Left ventricle myocardium inferior (tissue), 1 donor: ENCODE data around the gene NDST1. TPM values are rescaled to one million over a fixed set of nuclear protein-coding genes. Genes with fewer than 3 reads are reported as not detected.

Experiments used
- DNase-seq: peaks from one replicate; pipeline ENCODE4 v3.0.0-alpha.2; 2020
- H3K27ac ChIP-seq: fragments of 200-600 bp; replicated peaks from 2 replicates; pipeline ENCODE4 v1.8.0; 2021
- H3K27me3 ChIP-seq: fragments of 200-600 bp; 2 replicates; pipeline ENCODE4 v1.8.0; 2021; ENCODE audit warnings: low read depth
- H3K36me3 ChIP-seq: fragments of 200-600 bp; 2 replicates; pipeline ENCODE4 v1.8.0; 2021
- H3K4me1 ChIP-seq: fragments of 200-600 bp; 2 replicates; pipeline ENCODE4 v1.8.0; 2021
- H3K4me3 ChIP-seq: fragments of 200-600 bp; 2 replicates; pipeline ENCODE4 v1.8.0; 2021; ENCODE audit warnings: mild to moderate bottlenecking, moderate library complexity
- H3K9me3 ChIP-seq: fragments of 200-600 bp; replicated peaks from 2 replicates; pipeline ENCODE4 v1.8.0; 2021
- intact Hi-C: fragments of 100-400 bp; cut with micrococcal nuclease; formaldehyde crosslinking; loops from one replicate; pipeline ENCODE4 v1.11.0; 2022
- long read RNA-seq: library from polyadenylated mRNA; unstranded; transcript quantifications from one replicate; pipeline ENCODE4 v2.0.0, GENCODE V29; 2021
- total RNA-seq: library from RNA; stranded (reverse); fragmentation: NEBNext Ultra II Directional; extraction: Animal tissue kit (Norgen Biotek cat#: 25700); gene quantifications from one replicate; pipeline ENCODE4 v1.2.1, GENCODE V29; 2021
- TF ChIP-seq, protein P1 (sequence below): fragments of 200-600 bp; IDR thresholded peaks from 2 replicates; pipeline ENCODE4 v1.8.0; 2021; ENCODE audit warnings: antibody characterized with exemption, mild to moderate bottlenecking, borderline replicate concordance
- donor health status: DM: no; HTN: yes; CAD: no; lungs with severe emphysema.

Gene NDST1
- 58.9 TPM for total RNA-seq
- long read RNA-seq, partial matches to known transcripts = 21 of 60 reads
- long read RNA-seq, other reads (novel, unspliced or antisense) = 39 of 60 reads

- Histone ChIP-seq H3K27ac (peak within 1 kb of the TSS; percentile 90), H3K4me1 (peaks cover 100% of the 10 kb centered on the region), H3K36me3 (no peaks in the 10 kb centered on the region), H3K9me3 (no peaks in the 10 kb centered on the region), H3K4me3 (no peak within 1 kb of the TSS), H3K27me3 (no peaks in the 10 kb centered on the region)
- no peak for DNase-seq
- TF ChIP-seq, protein P1, sequence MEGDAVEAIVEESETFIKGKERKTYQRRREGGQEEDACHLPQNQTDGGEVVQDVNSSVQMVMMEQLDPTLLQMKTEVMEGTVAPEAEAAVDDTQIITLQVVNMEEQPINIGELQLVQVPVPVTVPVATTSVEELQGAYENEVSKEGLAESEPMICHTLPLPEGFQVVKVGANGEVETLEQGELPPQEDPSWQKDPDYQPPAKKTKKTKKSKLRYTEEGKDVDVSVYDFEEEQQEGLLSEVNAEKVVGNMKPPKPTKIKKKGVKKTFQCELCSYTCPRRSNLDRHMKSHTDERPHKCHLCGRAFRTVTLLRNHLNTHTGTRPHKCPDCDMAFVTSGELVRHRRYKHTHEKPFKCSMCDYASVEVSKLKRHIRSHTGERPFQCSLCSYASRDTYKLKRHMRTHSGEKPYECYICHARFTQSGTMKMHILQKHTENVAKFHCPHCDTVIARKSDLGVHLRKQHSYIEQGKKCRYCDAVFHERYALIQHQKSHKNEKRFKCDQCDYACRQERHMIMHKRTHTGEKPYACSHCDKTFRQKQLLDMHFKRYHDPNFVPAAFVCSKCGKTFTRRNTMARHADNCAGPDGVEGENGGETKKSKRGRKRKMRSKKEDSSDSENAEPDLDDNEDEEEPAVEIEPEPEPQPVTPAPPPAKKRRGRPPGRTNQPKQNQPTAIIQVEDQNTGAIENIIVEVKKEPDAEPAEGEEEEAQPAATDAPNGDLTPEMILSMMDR = no peak
- intact Hi-C loops = no loop called here
Measured at GRCh38 chr5:150507474-150508276, at the start of gene NDST1. Gene NDST1, plus strand, starts transcription at chr5:150508131. Its CDS starts 13,124 bp downstream, at chr5:150521255.

GRCh38 chr5:150458802-150459557 is 49.0 kb upstream of the NDST1 start:
- peak overlapping the region; percentile 23 for H3K27ac ChIP-seq
- TF ChIP-seq, protein P1 = peak; percentile 86
- H3K4me3 ChIP-seq = peak overlapping the region; percentile 52
- no peaks in the 10 kb centered on the region for H3K9me3 ChIP-seq
- intact Hi-C loops = loop anchor here (5.0 kb wide), 1 partner anchor 63 kb away; no protein-coding TSS in a partner anchor
- peaks cover 14% of the 10 kb centered on the region for H3K4me1 ChIP-seq
- H3K27me3 ChIP-seq = no peaks in the 10 kb centered on the region
- H3K36me3 ChIP-seq = no peaks in the 10 kb centered on the region
- DNase-seq = peak; percentile 82

DNA sequence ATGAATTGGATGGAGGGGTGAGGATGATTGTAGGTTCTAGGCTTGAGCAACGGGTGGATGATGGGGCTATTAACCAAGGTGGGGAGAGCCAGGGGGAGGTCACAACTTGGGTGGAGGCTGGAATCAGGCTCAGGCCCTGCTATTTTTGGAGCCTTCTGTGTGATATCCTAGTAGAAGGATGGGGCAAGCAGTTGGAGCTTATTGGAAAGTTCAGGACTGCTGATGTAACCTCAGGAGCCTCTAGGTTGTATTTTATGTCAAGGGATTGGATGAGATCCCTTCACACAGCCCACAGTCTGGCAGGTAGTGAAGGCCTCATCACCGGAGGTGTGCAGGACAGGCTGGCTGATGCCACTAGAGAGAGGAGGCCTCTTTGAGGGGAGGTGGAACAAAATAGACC is 47.1 kb upstream of the NDST1 start:
- TF ChIP-seq, protein P1 = no peak
- Histone ChIP-seq H3K9me3 (no peaks in the 10 kb centered on the region), H3K27ac (no peak overlapping the region), H3K4me1 (peaks cover 32% of the 10 kb centered on the region), H3K4me3 (no peak overlapping the region), H3K27me3 (no peaks in the 10 kb centered on the region), H3K36me3 (no peaks in the 10 kb centered on the region)
- no peak for DNase-seq
- intact Hi-C loops = no loop called here

DNA sequence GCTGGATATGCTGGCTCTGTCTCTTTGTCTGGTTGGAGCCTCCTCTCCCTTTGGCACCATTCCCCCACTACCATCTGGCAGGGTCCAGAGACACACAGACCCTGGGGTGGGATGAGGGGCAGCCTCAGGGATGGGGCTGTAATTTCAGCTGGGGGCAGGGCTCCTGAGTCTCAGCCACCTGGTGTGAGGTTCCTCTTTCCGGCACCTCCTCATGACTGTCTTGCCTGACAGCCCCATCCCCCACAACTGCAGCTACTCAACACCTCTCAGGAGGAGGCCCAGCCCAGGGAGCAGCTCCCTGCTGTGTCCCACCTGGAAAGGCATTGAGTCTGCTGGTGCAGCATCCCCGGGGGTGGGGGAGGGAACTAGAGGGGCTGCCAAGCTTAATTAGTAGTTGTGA is 46.7 kb upstream of the NDST1 start:
- intact Hi-C loops = no loop called here
- Histone ChIP-seq H3K27ac (no peak overlapping the region), H3K4me3 (no peak overlapping the region), H3K27me3 (no peaks in the 10 kb centered on the region), H3K36me3 (no peaks in the 10 kb centered on the region), H3K9me3 (no peaks in the 10 kb centered on the region), H3K4me1 (peaks cover 35% of the 10 kb centered on the region)
- TF ChIP-seq, protein P1 = no peak
- DNase-seq = no peak

DNA sequence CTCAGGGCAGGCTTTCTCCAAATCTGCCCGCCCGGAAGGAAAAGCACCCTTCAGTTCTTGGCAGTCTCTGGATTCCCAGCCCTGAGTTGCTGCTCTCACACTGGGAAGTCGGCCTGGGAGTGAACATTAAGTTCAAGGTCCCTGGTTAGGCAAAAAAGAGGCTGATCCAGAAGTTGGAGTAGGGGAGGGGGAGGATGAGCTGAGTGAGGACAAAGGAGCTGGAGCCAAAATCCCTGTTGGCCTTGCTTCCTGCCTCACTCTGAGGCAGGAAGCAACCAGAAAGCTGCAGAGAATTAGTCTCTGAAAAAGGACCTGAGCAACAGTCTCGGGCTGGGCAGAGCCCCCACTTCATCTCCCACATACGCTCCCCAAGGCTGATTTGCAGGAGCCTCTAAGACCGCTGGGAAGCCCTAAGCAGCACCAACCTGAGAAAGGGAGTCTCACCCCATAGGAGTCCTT is 43.3 kb upstream of the NDST1 start:
- intact Hi-C loops = no loop called here

More for the DNA sequence above, 43.3 kb upstream of the NDST1 start:
- DNase-seq = no peak
- Histone ChIP-seq H3K27me3 (no peaks in the 10 kb centered on the region), H3K9me3 (no peaks in the 10 kb centered on the region), H3K4me3 (no peak overlapping the region), H3K36me3 (no peaks in the 10 kb centered on the region), H3K4me1 (peaks cover 28% of the 10 kb centered on the region), H3K27ac (peak overlapping the region; percentile 85)
- TF ChIP-seq, protein P1 = no peak
